SH-SY5Y (cell line): ENCODE data around the gene FAS.

Source experiments
- GATA2 ChIP-seq: IDR thresholded peaks from 2 replicates; pipeline ENCODE4 v1.6.1; 2011; ENCODE audit warnings: mild to moderate bottlenecking, low read depth, low read length
- GATA3 ChIP-seq: IDR thresholded peaks from 2 replicates; pipeline ENCODE4 v1.6.1; 2011; ENCODE audit warnings: low read depth, mild to moderate bottlenecking, low read length, moderate library complexity

DNA sequence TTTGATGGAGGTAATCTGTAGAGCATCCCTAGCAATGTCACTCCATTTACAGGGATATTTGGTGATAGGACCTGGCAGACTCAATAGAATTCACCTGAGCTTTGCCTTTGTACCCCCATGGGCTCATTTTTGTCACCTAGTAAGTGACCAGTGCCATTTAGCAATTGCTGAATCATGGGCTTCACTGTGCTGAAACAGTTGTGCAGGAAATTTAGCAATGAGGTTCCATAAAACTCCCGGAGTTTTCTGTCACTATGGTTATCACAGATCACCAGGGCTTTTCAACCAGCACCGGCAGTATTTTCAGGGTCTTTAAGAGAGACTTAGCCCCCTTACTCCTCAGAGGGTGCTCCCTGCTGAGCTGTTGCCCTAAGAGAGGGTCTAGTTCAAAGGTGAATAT, 40.2 kb downstream of the FAS start:
- TF ChIP-seq GATA3 (no peak), GATA2 (no peak)
